Sigmoid colon (tissue), 4 donors: ENCODE measurements around the gene HERPUD2.

Experiments used
- EP300 ChIP-seq, 4 donors: sonication (generic); formaldehyde crosslinking; IDR thresholded peaks; one replicate each; pipeline ENCODE4 v1.6.1; 2017; ENCODE audit warnings: antibody characterized with exemption in 4 of 4
- POLR2AphosphoS5 ChIP-seq, 4 donors: sonication (generic); formaldehyde crosslinking; IDR thresholded peaks; one replicate each; pipeline ENCODE4 v1.6.1; 2017; ENCODE audit warnings: antibody characterized with exemption in 4 of 4
- TF ChIP-seq, protein P1 (sequence below), 4 experiments: fragments of 450-650 bp in 3 of 4; fragments of 200-600 bp in 1 of 4; IDR thresholded peaks; one replicate each; pipeline ENCODE4 v1.5.1; 2016 to 2019; ENCODE audit warnings: antibody characterized with exemption in 4 of 4, mild to moderate bottlenecking in 3 of 4, moderate library complexity in 2 of 4

GRCh38 chr7:35613150-35613549 lies 81.8 kb downstream of the HERPUD2 start:
- TF ChIP-seq, protein P1, sequence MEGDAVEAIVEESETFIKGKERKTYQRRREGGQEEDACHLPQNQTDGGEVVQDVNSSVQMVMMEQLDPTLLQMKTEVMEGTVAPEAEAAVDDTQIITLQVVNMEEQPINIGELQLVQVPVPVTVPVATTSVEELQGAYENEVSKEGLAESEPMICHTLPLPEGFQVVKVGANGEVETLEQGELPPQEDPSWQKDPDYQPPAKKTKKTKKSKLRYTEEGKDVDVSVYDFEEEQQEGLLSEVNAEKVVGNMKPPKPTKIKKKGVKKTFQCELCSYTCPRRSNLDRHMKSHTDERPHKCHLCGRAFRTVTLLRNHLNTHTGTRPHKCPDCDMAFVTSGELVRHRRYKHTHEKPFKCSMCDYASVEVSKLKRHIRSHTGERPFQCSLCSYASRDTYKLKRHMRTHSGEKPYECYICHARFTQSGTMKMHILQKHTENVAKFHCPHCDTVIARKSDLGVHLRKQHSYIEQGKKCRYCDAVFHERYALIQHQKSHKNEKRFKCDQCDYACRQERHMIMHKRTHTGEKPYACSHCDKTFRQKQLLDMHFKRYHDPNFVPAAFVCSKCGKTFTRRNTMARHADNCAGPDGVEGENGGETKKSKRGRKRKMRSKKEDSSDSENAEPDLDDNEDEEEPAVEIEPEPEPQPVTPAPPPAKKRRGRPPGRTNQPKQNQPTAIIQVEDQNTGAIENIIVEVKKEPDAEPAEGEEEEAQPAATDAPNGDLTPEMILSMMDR (IDR thresholded peaks at IDR 0.05): no peak
- TF ChIP-seq POLR2AphosphoS5 (IDR thresholded peaks at IDR 0.05) (no peak), EP300 (IDR thresholded peaks at IDR 0.05) (no peak)
